Heart left ventricle (tissue), 16 donors: Measurements from ENCODE around the gene NTRK3. TPM values are rescaled to one million over a fixed set of nuclear protein-coding genes. Genes with fewer than 3 reads are reported as not detected.

Experiments used
- ATAC-seq, 4 donors: fragments of 200-7000 bp; cut with Tn5 transposase; one replicate each; pipeline ENCODE4 v1.9.1; 2020 to 2022; ENCODE audit warnings: moderate library complexity in 4 of 4, mild to moderate bottlenecking in 3 of 4, moderate number of reproducible peaks in 1 of 4
- DNase-seq, 5 donors: peaks; one replicate each; pipeline ENCODE4 v3.0.0-alpha.2; 2020
- H3K27ac ChIP-seq, 12 donors: fragments of 200-600 bp; sonication (generic) in 4 of 12; one replicate each; pipeline versions ENCODE4 v1.5.0 to v1.8.0; 2016 to 2022; ENCODE audit warnings: mild to moderate bottlenecking in 2 of 12
- H3K27me3 ChIP-seq, 9 donors: fragments of 200-600 bp; sonication (generic) in 2 of 9; one replicate each; pipeline versions ENCODE4 v1.5.1 to v1.8.0; 2016 to 2022; ENCODE audit warnings: mild to moderate bottlenecking in 3 of 9
- H3K36me3 ChIP-seq, 9 donors: fragments of 200-600 bp; sonication (generic) in 2 of 9; one replicate each; pipeline versions ENCODE4 v1.5.0 to v1.8.0; 2018 to 2022; ENCODE audit warnings: mild to moderate bottlenecking in 2 of 9
- H3K4me1 ChIP-seq, 12 donors: fragments of 200-600 bp; sonication (generic) in 4 of 12; one replicate each; pipeline versions ENCODE4 v1.5.0 to v1.8.0; 2016 to 2022; ENCODE audit warnings: mild to moderate bottlenecking in 3 of 12
- H3K4me3 ChIP-seq, 12 donors: fragments of 200-600 bp; sonication (generic) in 4 of 12; one replicate each; pipeline versions ENCODE4 v1.5.0 to v1.8.0; 2017 to 2022; ENCODE audit warnings: mild to moderate bottlenecking in 9 of 12, moderate library complexity in 4 of 12
- H3K9me3 ChIP-seq, 12 donors: fragments of 200-600 bp; sonication (generic) in 4 of 12; one replicate each; pipeline versions ENCODE4 v1.5.0 to v1.8.0; 2016 to 2022; ENCODE audit warnings: mild to moderate bottlenecking in 1 of 12
- POLR2A ChIP-seq, 2 donors: fragments of 450-650 bp; IDR thresholded peaks; one replicate each; pipeline ENCODE4 v1.6.1; 2017; ENCODE audit warnings: antibody characterized with exemption in 2 of 2, mild to moderate bottlenecking in 2 of 2, moderate library complexity in 2 of 2
- WGBS, 4 donors: extraction: QIAGEN DNeasy Blood & Tissue Kit in 2 of 4; methylation state at CpG; one replicate each; pipeline versions ENCODE4 v1.1.5 to v1.1.7; 2013 to 2018; 5-methylcytosine and 5-hydroxymethylcytosine counted together
- intact Hi-C, 10 donors: fragments of 100-400 bp; cut with DNase I; formaldehyde crosslinking; loops; one replicate each; pipeline versions ENCODE4 v1.11.1 to v1.14.2; 2022
- polyA plus RNA-seq, 2 donors: library from polyadenylated mRNA; stranded (reverse); fragments of 200-250 nt; gene quantifications; one replicate each; pipeline ENCODE4 v1.2.3, GENCODE V29; 2013
- total RNA-seq, 9 donors: library from RNA; depleted of rRNA in 2 of 9; stranded (reverse); fragments of >200 nt in 2 of 9; fragmentation: NEBNext Ultra II Directional in 3 of 9; extraction: Animal tissue kit (Norgen Biotek cat#: 25700) in 3 of 9; gene quantifications; one replicate each; pipeline versions ENCODE4 v1.1.0 to v1.2.4, GENCODE V29; 2016 to 2023
- TF ChIP-seq, protein P1 (sequence below), 12 donors: fragments of 200-600 bp; sonication (generic) in 4 of 12; IDR thresholded peaks; one replicate each; pipeline versions ENCODE4 v1.5.0 to v1.8.0; 2018 to 2022; ENCODE audit warnings: antibody characterized with exemption in 12 of 12, mild to moderate bottlenecking in 5 of 12
- donor health status: ischemic (EF 13 %, LVEDD 7.1; RV severe dilation, severe dysfunction).
- donor health status: healthy with polysubstance abuse.
- donor health status: DM: no; HTN: yes; CAD: no.
- donor health status: DM: no; HTN: no; CAD: no.
- donor health status: ischemic (EF 25% LVEDD 6.9; RV normal size, moderate dysfunction).
- donor health status: ischemic (EF 25% LVEDD 5.7; RV mildly dilated, moderate dysfunction).
- donor health status: healthy.
- donor health status: DM: yes; HTN: yes; CAD: no.
- donor health status: ischemic (EF 35%, LVEDD 5.7; RV mildly dilated, moderate dysfunction).
- donor health status: nonischemic (EF 11% LVEDD 7.7; RV severe dilation, severe dysfunction).
- donor health status: DM: yes; HTN: yes; CAD: no.
- donor health status: PGD.
- donor health status: ischemic (EF 29% LVEDD 5.4; RV normal size, mild dysfunction).
- donor health status: nonischemic (EF 23%, LVEDD 6.1; RV moderate dilation, normal function).

NTRK3 gene
- total and polyA plus RNA-seq, 11 donors: 0.53 to 6.8 (median 2.0) TPM

DNA sequence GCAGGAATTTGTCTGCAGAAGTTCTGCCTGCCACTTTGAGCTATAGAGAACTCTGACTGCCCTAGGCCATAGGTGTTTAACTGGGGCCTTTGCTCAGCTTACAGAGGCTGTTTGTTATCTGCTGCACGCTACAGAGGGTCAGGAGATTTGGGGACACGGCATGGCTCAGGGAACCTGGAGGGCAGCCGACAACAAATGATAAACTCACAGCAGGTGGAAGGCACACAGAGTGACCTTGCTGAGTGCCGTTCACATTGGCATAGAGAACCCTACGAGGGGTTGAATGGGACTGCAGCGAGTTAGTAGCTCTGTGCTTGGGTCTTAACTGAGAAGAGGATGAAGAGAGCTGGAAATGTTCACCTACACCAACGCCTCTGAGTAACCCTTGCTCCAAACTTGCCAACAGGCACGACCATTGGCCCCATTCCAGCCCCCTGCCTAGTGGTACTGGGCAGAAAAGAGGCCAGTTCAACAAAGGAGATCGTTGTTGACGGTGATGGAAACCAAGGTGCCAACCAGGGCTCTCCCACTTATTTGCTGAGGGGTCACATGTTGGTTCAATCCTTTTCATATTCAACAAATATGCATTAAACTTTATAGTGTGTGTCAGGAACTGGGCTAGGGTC is 301.1 kb downstream of the NTRK3 start:
- H3K27ac ChIP-seq: no peak overlapping the region
- peaks cover 0 to 11% (median 0%) of the 10 kb centered on the region in 12 donors for H3K4me1 ChIP-seq
- peak; percentile 11 to 42 (median 24) for ATAC-seq
- H3K4me3 ChIP-seq: no peak overlapping the region
- H3K36me3 ChIP-seq: no peaks in the 10 kb centered on the region
- peaks cover 0 to 6% (median 0%) of the 10 kb centered on the region in 9 donors for H3K27me3 ChIP-seq
- TF ChIP-seq, protein P1, sequence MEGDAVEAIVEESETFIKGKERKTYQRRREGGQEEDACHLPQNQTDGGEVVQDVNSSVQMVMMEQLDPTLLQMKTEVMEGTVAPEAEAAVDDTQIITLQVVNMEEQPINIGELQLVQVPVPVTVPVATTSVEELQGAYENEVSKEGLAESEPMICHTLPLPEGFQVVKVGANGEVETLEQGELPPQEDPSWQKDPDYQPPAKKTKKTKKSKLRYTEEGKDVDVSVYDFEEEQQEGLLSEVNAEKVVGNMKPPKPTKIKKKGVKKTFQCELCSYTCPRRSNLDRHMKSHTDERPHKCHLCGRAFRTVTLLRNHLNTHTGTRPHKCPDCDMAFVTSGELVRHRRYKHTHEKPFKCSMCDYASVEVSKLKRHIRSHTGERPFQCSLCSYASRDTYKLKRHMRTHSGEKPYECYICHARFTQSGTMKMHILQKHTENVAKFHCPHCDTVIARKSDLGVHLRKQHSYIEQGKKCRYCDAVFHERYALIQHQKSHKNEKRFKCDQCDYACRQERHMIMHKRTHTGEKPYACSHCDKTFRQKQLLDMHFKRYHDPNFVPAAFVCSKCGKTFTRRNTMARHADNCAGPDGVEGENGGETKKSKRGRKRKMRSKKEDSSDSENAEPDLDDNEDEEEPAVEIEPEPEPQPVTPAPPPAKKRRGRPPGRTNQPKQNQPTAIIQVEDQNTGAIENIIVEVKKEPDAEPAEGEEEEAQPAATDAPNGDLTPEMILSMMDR (IDR thresholded peaks at IDR 0.05): no peak
- no peak for TF ChIP-seq POLR2A (IDR thresholded peaks at IDR 0.05)
- 52 to 66% (median 63%) methylated on average over 10 of the region's 10 CpGs for whole genome bisulfite sequencing, 4 donors
- intact Hi-C loops: loop anchor here in 1 of 10 donors (10.0 kb wide), 2 partner anchors 59 to 279 kb away; no protein-coding TSS in a partner anchor
- DNase-seq: no peak
- no peaks in the 10 kb centered on the region for H3K9me3 ChIP-seq

DNA sequence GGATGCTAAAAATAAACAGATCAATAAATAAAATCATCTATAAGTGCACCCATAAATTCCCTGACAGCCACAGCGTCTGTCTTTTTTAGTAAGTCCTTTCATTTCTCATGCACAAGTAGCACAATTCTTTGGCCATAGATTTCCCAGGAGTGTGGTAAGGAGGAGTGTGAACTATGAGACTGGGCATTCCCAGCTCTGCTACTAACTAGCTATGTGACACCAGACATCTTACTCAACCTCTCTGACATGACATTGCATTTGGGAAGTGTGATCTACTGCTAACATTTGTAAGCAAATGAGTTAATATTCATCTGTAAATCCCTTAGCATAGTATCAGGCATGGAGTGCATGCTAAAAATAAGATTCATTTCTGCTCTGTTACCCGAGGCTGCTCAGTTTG is 301.7 kb downstream of the NTRK3 start:
- 44 to 59% (median 57%) methylated on average over 2 of the region's 2 CpGs for WGBS, 4 donors
- intact Hi-C loops: loop anchor here in 1 of 10 donors (10.0 kb wide), 2 partner anchors 60 to 280 kb away; no protein-coding TSS in a partner anchor
- H3K27me3 ChIP-seq: peaks cover 0 to 6% (median 0%) of the 10 kb centered on the region in 9 donors
- no peak for TF ChIP-seq POLR2A (IDR thresholded peaks at IDR 0.05)
- TF ChIP-seq, protein P1 (IDR thresholded peaks at IDR 0.05): no peak
- ATAC-seq (peak in 1 of 4 donors; percentile 23), DNase-seq (no peak)
- no peaks in the 10 kb centered on the region for H3K36me3 ChIP-seq
- H3K9me3 ChIP-seq: no peaks in the 10 kb centered on the region
- no peak overlapping the region for H3K4me3 ChIP-seq
- no peak overlapping the region for H3K27ac ChIP-seq
- peaks cover 0 to 17% (median 4%) of the 10 kb centered on the region in 12 donors for H3K4me1 ChIP-seq

DNA sequence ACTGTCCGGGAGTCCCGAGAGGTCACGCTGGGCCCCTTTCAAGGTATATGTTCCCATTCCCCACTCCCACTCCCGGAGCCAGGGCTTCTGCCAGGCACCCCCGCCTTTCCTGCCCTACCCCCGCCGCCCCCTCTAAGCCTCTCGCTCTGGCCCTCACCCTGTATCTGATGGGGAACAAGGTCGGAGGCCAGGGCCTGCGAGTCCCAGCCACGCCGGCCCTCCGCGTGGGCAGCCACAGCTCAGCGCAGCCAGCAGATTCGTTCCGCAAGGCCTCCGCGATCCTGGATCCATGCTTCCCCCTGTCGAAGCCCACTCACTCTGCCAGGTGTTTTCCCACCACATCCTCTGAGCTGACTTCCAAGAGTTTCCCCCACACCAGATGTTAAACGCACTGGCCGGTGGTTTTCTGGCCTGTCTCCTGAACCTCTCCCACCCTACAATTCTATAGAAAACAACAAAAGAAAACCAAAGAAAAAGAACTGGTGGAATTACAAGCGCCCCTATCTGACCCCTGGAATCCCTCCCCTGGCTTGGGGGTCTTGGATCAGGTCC is 303.7 kb downstream of the NTRK3 start:
- DNase-seq: no peak
- Histone ChIP-seq H3K36me3 (no peaks in the 10 kb centered on the region), H3K9me3 (no peaks in the 10 kb centered on the region), H3K27ac (no peak overlapping the region), H3K4me3 (no peak overlapping the region), H3K27me3 (no peaks in the 10 kb centered on the region), H3K4me1 (peaks cover 0 to 33% (median 10%) of the 10 kb centered on the region in 12 donors)
- 91 to 96% (median 93%) methylated on average over 23 of the region's 23 CpGs for WGBS, 4 donors
- TF ChIP-seq POLR2A (IDR thresholded peaks at IDR 0.05): no peak
- TF ChIP-seq, protein P1 (IDR thresholded peaks at IDR 0.05): no peak
- intact Hi-C loops: loop anchor here in 1 of 10 donors (10.0 kb wide), 2 partner anchors 62 to 282 kb away; no protein-coding TSS in a partner anchor
- ATAC-seq: no peak

DNA sequence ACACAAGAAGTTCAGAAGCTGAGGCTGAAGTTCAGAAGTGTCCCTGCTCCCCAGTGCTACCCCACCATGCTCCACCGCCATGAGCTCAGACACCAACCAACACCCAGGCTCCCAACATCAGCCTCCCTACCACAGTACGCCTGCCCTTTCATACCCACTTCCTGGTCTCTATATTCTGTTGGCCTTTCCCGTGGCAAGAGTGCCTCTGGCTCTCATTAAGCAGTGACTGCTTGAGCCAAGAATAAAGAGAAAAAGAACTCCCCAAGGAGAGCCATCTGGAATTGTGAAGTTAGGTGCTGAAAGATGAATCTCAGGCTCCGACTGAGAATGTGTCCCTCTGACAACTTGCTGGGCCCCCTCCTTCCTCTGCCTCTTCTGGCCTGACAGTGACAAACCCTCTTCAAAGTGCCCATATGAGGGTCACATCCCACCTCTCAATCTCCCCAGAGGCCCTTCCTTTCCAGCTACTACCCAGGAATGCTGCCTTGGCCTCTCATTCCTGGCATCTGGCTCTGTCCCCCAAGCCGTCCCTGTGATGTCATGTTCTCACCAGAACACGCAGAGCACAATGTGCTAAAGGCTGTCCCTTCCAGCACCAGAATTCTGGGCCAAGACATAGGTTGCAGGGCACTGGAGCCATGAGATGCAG is 306.8 kb downstream of the NTRK3 start:
- DNase-seq (peak in 1 of 5 donors; percentile 58), ATAC-seq (peak; percentile 70 to 80 (median 77))
- intact Hi-C loops: loop anchor here in 2 of 10 donors (10.0 kb wide), 3 partner anchors 65 to 285 kb away; no protein-coding TSS in a partner anchor
- H3K27ac ChIP-seq: peak overlapping the region in 9 of 12 donors; percentile 1 to 64 (median 50)
- WGBS, 4 donors: 31 to 41% (median 36%) methylated on average over 6 of the region's 6 CpGs
- H3K4me3 ChIP-seq: no peak overlapping the region
- peaks cover 0 to 31% (median 8%) of the 10 kb centered on the region in 12 donors for H3K4me1 ChIP-seq
- H3K27me3 ChIP-seq: no peaks in the 10 kb centered on the region
- no peak for TF ChIP-seq POLR2A (IDR thresholded peaks at IDR 0.05)
- TF ChIP-seq, protein P1 (IDR thresholded peaks at IDR 0.05): no peak
- H3K9me3 ChIP-seq: no peaks in the 10 kb centered on the region
- H3K36me3 ChIP-seq: no peaks in the 10 kb centered on the region
